Ovary (tissue), 9 donors: ENCODE data around the gene FAM53B. TPM values are rescaled to one million over a fixed set of nuclear protein-coding genes. Genes with fewer than 3 reads are reported as not detected.

Experiments used
- DNase-seq, 5 donors: peaks; one replicate each; pipeline ENCODE4 v3.0.0-alpha.2; 2019 to 2020
- H3K27ac ChIP-seq, 2 donors: fragments of 200-600 bp; one replicate each; pipeline versions ENCODE4 v1.5.1 to v1.8.0; 2019 to 2022
- H3K27me3 ChIP-seq: fragments of 200-600 bp; one replicate; pipeline ENCODE4 v1.8.0; 2022
- H3K36me3 ChIP-seq: fragments of 200-600 bp; sonication (generic); one replicate; pipeline ENCODE4 v1.5.1; 2019
- H3K4me1 ChIP-seq: one replicate; pipeline ENCODE4 v1.8.1; 2013; ENCODE audit warnings: mild to moderate bottlenecking, moderate library complexity; ENCODE audit not compliant: insufficient read depth
- H3K4me3 ChIP-seq: fragments of 200-600 bp; sonication (generic); one replicate; pipeline ENCODE4 v1.5.1; 2017
- H3K9me3 ChIP-seq, 2 donors: fragments of 200-600 bp in 1 of 2; sonication (generic) in 1 of 2; one replicate each; pipeline versions ENCODE4 v1.5.1 to v1.8.1; 2013 to 2019; ENCODE audit warnings: mild to moderate bottlenecking in 1 of 2, moderate library complexity in 1 of 2
- EP300 ChIP-seq: sonication (generic); formaldehyde crosslinking; IDR thresholded peaks from one replicate; pipeline ENCODE4 v1.6.1; 2017; ENCODE audit warnings: antibody characterized with exemption
- POLR2A ChIP-seq: fragments of 450-650 bp; IDR thresholded peaks from one replicate; pipeline ENCODE4 v1.6.1; 2017; ENCODE audit warnings: antibody characterized with exemption, mild to moderate bottlenecking, moderate library complexity
- WGBS, 3 donors: extraction: QIAGEN DNeasy Blood & Tissue Kit in 1 of 3; methylation state at CpG; one replicate each; pipeline versions ENCODE4 v1.1.5 to v1.1.7; 2013 to 2017; 5-methylcytosine and 5-hydroxymethylcytosine counted together
- intact Hi-C, 4 donors: fragments of 100-400 bp; cut with DNase I; formaldehyde crosslinking; loops; one replicate each; pipeline versions ENCODE4 v1.11.0 to v1.15.1; 2022 to 2023
- polyA plus RNA-seq, 2 donors: library from polyadenylated mRNA; stranded (reverse); fragments of 200-250 nt in 1 of 2; fragments of 350-450 nt in 1 of 2; fragmentation: Illumina TruSeq in 1 of 2; extraction: RNeasy Lipid Tissue Mini Kit (QIAGEN cat#74804) in 1 of 2; gene quantifications; one replicate each; pipeline ENCODE4 v1.2.3, GENCODE V29; 2013 to 2014
- total RNA-seq, 7 donors: library from RNA; depleted of rRNA in 2 of 7; stranded (reverse); fragments of >200 nt in 2 of 7; fragmentation: NEBNext Ultra II Directional in 3 of 7; extraction: Animal tissue kit (Norgen Biotek cat#: 25700) in 3 of 7; gene quantifications; one replicate each; pipeline versions ENCODE4 v1.1.0 to v1.2.4, GENCODE V29; 2016 to 2023
- TF ChIP-seq, protein P1 (sequence below), 3 donors: fragments of 450-650 bp in 2 of 3; fragments of 200-600 bp in 1 of 3; IDR thresholded peaks; one replicate each; pipeline versions ENCODE4 v1.5.1 to v1.8.0; 2016 to 2022; ENCODE audit warnings: antibody characterized with exemption in 3 of 3, mild to moderate bottlenecking in 1 of 3
- donor health status: DM: no; HTN: no; CAD: no; lungs with moderate emphysema.
- donor health status: DM: no; HTN: no; CAD: no.
- donor health status: Bipolar disorder and iron deficiency.
- donor health status: DM: yes; HTN: yes; CAD: no.
- donor health status: DM: no; HTN: no; CAD: no.
- donor health status: DM: yes; HTN: yes; CAD: no.

Gene FAM53B
- total and polyA plus RNA-seq, 9 donors = 9.7 to 77.6 (median 45.5) TPM

- H3K4me3 ChIP-seq = no peak overlapping the region
- peak overlapping the region; percentile 46 to 96 for H3K27ac ChIP-seq
- no peaks in the 10 kb centered on the region for H3K9me3 ChIP-seq
- DNase-seq = peak in 2 of 5 donors; percentile 36 to 41
- 81 to 86% (median 81%) methylated on average over 8 to 11 of the region's 11 CpGs for WGBS, 3 donors
- no peaks in the 10 kb centered on the region for H3K36me3 ChIP-seq
- H3K27me3 ChIP-seq = no peaks in the 10 kb centered on the region
- TF ChIP-seq EP300 (no peak), POLR2A (no peak)
- TF ChIP-seq, protein P1, sequence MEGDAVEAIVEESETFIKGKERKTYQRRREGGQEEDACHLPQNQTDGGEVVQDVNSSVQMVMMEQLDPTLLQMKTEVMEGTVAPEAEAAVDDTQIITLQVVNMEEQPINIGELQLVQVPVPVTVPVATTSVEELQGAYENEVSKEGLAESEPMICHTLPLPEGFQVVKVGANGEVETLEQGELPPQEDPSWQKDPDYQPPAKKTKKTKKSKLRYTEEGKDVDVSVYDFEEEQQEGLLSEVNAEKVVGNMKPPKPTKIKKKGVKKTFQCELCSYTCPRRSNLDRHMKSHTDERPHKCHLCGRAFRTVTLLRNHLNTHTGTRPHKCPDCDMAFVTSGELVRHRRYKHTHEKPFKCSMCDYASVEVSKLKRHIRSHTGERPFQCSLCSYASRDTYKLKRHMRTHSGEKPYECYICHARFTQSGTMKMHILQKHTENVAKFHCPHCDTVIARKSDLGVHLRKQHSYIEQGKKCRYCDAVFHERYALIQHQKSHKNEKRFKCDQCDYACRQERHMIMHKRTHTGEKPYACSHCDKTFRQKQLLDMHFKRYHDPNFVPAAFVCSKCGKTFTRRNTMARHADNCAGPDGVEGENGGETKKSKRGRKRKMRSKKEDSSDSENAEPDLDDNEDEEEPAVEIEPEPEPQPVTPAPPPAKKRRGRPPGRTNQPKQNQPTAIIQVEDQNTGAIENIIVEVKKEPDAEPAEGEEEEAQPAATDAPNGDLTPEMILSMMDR (IDR thresholded peaks at IDR 0.05) = no peak
- intact Hi-C loops = loop anchor here (5.0 kb wide), 3 partner anchors 33 to 72 kb away; partner anchors contain the start of gene FAM53B (in 2 of the 4)
- H3K4me1 ChIP-seq = peaks cover 85% of the 10 kb centered on the region
Observed at GRCh38 chr10:124704428-124705380, 39.5 kb downstream of the FAM53B start.

DNA sequence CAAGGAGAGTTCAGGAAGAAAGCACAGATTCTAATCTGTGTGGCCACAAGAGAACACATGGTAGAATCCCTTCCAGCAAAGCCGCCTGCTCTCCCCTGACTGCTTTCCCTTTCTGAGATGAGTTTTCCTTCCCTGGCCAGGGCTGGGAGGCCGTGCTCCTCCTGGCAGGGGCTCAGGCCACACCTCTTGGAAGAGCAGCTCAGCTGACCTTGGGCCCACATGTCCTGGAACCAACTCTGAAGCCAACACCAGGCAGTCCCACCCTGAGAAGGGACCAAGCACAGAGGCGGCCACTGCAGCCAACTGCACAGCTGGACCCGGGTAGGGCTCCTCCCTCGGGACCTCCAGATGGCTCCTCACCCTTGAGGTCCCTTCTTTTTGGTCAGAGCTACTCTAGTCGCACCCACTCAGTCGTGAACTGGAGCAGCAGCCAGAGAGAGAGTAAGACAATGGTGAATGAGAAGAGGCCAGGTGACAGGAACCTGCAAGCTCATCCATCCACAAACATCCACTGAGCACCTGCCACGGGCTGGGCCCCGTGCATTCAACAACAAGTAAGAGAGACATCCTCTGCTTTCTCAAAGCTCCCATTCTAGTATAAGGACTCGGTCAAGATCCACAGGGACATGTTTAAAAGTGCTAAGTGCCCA lies 40.3 kb downstream of the FAM53B start:
- Histone ChIP-seq H3K4me1 (peaks cover 85% of the 10 kb centered on the region), H3K9me3 (no peaks in the 10 kb centered on the region), H3K27me3 (no peaks in the 10 kb centered on the region), H3K4me3 (no peak overlapping the region), H3K27ac (peak overlapping the region; percentile 62 to 96), H3K36me3 (no peaks in the 10 kb centered on the region)
- 17 to 18% (median 18%) methylated on average over 10 of the region's 10 CpGs for WGBS, 3 donors
- intact Hi-C loops = loop anchor here (5.0 kb wide), 3 partner anchors 33 to 72 kb away; partner anchors contain the start of gene FAM53B (in 2 of the 4)
- TF ChIP-seq EP300 = no peak
- TF ChIP-seq POLR2A = no peak
- TF ChIP-seq, protein P1 (IDR thresholded peaks at IDR 0.05) = no peak
- peak; percentile 88 to 92 (median 88) for DNase-seq

DNA sequence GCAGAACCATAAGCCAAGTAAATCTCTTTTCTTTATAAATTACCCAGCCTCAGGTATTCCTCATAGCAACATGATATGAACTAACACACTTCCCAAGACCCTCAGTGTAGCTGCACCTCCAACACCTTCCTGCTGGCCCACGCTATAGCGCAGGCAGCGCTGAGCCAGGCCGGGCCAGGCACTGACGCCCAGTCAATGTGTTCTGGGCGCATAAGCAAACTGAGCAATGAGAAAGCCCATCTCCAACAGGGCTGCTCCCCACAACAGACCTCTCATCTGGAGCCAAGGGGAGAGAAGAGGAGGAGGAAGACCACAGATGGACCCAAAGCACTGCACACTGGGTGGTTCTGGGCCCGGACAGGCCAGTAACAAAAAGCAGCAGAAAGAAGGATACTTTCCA lies 40.8 kb downstream of the FAM53B start:
- peak overlapping the region; percentile 62 to 96 for H3K27ac ChIP-seq

More for the DNA sequence above, 40.8 kb downstream of the FAM53B start:
- DNase-seq = peak in 2 of 5 donors; percentile 19 to 44
- WGBS, 3 donors = 38 to 50% (median 41%) methylated on average over 7 of the region's 7 CpGs
- no peaks in the 10 kb centered on the region for H3K9me3 ChIP-seq
- no peaks in the 10 kb centered on the region for H3K27me3 ChIP-seq
- peaks cover 82% of the 10 kb centered on the region for H3K4me1 ChIP-seq
- no peak for TF ChIP-seq EP300
- no peak for TF ChIP-seq POLR2A
- TF ChIP-seq, protein P1 (IDR thresholded peaks at IDR 0.05) = no peak
- H3K36me3 ChIP-seq = no peaks in the 10 kb centered on the region
- intact Hi-C loops = loop anchor here (5.0 kb wide), 3 partner anchors 34 to 71 kb away; partner anchors contain the start of gene FAM53B (in 2 of the 4)
- H3K4me3 ChIP-seq = no peak overlapping the region
